SK-N-SH treated with all-trans-retinoic acid at 6 μM for 48 hours (cell line): ENCODE data around the gene KLHL29.

Experiments used
- ATAC-seq: fragments of 200-7000 bp; cut with Tn5 transposase; 3 replicates; pipeline ENCODE4 v1.9.1; 2020; ENCODE audit warnings: mild to moderate bottlenecking, moderate library complexity
- ARNTL ChIP-seq: fragments of 450-650 bp; formaldehyde crosslinking; IDR thresholded peaks from 2 replicates; pipeline ENCODE4 v1.5.0; 2020; ENCODE audit warnings: low read depth, mild to moderate bottlenecking, moderate library complexity, borderline replicate concordance
- BACH2 ChIP-seq: fragments of 250-450 bp; sonication (Bioruptor Pico); IDR thresholded peaks from 2 replicates; pipeline ENCODE4 v1.9.0; 2021; ENCODE audit warnings: mild to moderate bottlenecking, borderline replicate concordance
- CSDC2 ChIP-seq: fragments of 250-450 bp; sonication (Bioruptor Pico); IDR thresholded peaks from 2 replicates; pipeline ENCODE4 v1.5.0; 2020; ENCODE audit warnings: mild to moderate bottlenecking, moderate library complexity
- ESRRG ChIP-seq: fragments of 250-450 bp; sonication (Bioruptor Pico); IDR thresholded peaks from 2 replicates; pipeline ENCODE4 v1.6.1; 2021; ENCODE audit warnings: mild to moderate bottlenecking
- GLIS3 ChIP-seq: fragments of 250-450 bp; sonication (Bioruptor Pico); IDR thresholded peaks from 2 replicates; pipeline ENCODE4 v1.5.0; 2020; ENCODE audit warnings: mild to moderate bottlenecking, moderate library complexity
- ISL1 ChIP-seq: fragments of 250-450 bp; sonication (Bioruptor Pico); IDR thresholded peaks from 2 replicates; pipeline ENCODE4 v2.1.2; 2022; ENCODE audit warnings: mild to moderate bottlenecking, moderate library complexity
- PPARA ChIP-seq: fragments of 250-450 bp; sonication (Bioruptor Pico); IDR thresholded peaks from 2 replicates; pipeline ENCODE4 v1.5.0; 2020; ENCODE audit warnings: mild to moderate bottlenecking, borderline replicate concordance
- RARB ChIP-seq: fragments of 250-450 bp; sonication (Bioruptor Pico); IDR thresholded peaks from 2 replicates; pipeline ENCODE4 v1.8.0; 2021; ENCODE audit warnings: mild to moderate bottlenecking, moderate library complexity
- SNAI2 ChIP-seq: fragments of 250-450 bp; sonication (Bioruptor Pico); IDR thresholded peaks from 2 replicates; pipeline ENCODE4 v1.5.0; 2020; ENCODE audit warnings: mild to moderate bottlenecking, moderate library complexity
- TCF4 ChIP-seq: fragments of 250-450 bp; sonication (Bioruptor Pico); IDR thresholded peaks from 2 replicates; pipeline ENCODE4 v1.8.0; 2021; ENCODE audit warnings: mild to moderate bottlenecking, moderate library complexity, borderline replicate concordance
- TOX ChIP-seq: fragments of 250-450 bp; sonication (Bioruptor Pico); IDR thresholded peaks from 2 replicates; pipeline ENCODE4 v1.8.0; 2021; ENCODE audit warnings: mild to moderate bottlenecking, moderate library complexity, borderline replicate concordance
- TSHZ2 ChIP-seq: fragments of 250-450 bp; sonication (Bioruptor Pico); IDR thresholded peaks from 2 replicates; pipeline ENCODE4 v1.5.0; 2020; ENCODE audit warnings: mild to moderate bottlenecking, moderate library complexity
- ZC3H10 ChIP-seq: fragments of 250-450 bp; sonication (Bioruptor Pico); IDR thresholded peaks from 2 replicates; pipeline ENCODE4 v1.5.1; 2021; ENCODE audit warnings: mild to moderate bottlenecking, moderate library complexity
- ZFP3 ChIP-seq: fragments of 250-450 bp; sonication (Bioruptor Pico); IDR thresholded peaks from 2 replicates; pipeline ENCODE4 v1.5.0; 2020; ENCODE audit warnings: mild to moderate bottlenecking, moderate library complexity
- ZFP30 ChIP-seq: fragments of 450-650 bp; formaldehyde crosslinking; IDR thresholded peaks from 2 replicates; pipeline ENCODE4 v1.5.0; 2022; ENCODE audit warnings: mild to moderate bottlenecking, moderate library complexity
- ZNF565 ChIP-seq: fragments of 450-650 bp; formaldehyde crosslinking; conservative IDR thresholded peaks from 2 replicates; pipeline ENCODE4 v1.5.0; 2020; ENCODE audit warnings: low read depth, mild to moderate bottlenecking, moderate library complexity
- ZNF70 ChIP-seq: fragments of 450-650 bp; formaldehyde crosslinking; IDR thresholded peaks from 2 replicates; pipeline ENCODE4 v1.5.0; 2020; ENCODE audit warnings: mild to moderate bottlenecking, moderate library complexity
- ZNF8 ChIP-seq: fragments of 450-650 bp; formaldehyde crosslinking; IDR thresholded peaks from 2 replicates; pipeline ENCODE4 v1.5.0; 2020; ENCODE audit warnings: mild to moderate bottlenecking, moderate library complexity
- TF ChIP-seq, protein P1 (sequence below): fragments of 250-450 bp; sonication (Bioruptor Pico); IDR thresholded peaks from 2 replicates; pipeline ENCODE4 v1.8.0; 2020; ENCODE audit warnings: mild to moderate bottlenecking, moderate library complexity, borderline replicate concordance
- TF ChIP-seq, protein P2 (sequence below): fragments of 250-450 bp; sonication (Bioruptor Pico); IDR thresholded peaks from 2 replicates; pipeline ENCODE4 v1.5.1; 2020; ENCODE audit warnings: low read depth, mild to moderate bottlenecking, moderate library complexity
- TF ChIP-seq, protein P3 (sequence below): fragments of 250-450 bp; sonication (Bioruptor Pico); IDR thresholded peaks from 2 replicates; pipeline ENCODE4 v1.5.1; 2021; ENCODE audit warnings: mild to moderate bottlenecking, moderate library complexity
- TF ChIP-seq, protein P4 (sequence below): fragments of 250-450 bp; sonication (Bioruptor Pico); IDR thresholded peaks from 2 replicates; pipeline ENCODE4 v1.8.0; 2021; ENCODE audit warnings: low read depth, mild to moderate bottlenecking, moderate library complexity, borderline replicate concordance

Gene KLHL29

GRCh38 chr2:23413641-23414040, 28.7 kb downstream of the KLHL29 start:
- no peak for ATAC-seq

GRCh38 chr2:23414106-23414505, 29.1 kb downstream of the KLHL29 start:
- TF ChIP-seq ZFP30 (CRISPR knock-in tag) (no peak), ARNTL (CRISPR knock-in tag) (no peak), GLIS3 (CRISPR knock-in tag) (no peak), CSDC2 (CRISPR knock-in tag) (no peak), TSHZ2 (CRISPR knock-in tag) (no peak), ZFP3 (CRISPR knock-in tag) (no peak), SNAI2 (CRISPR knock-in tag) (no peak), TOX (no peak), BACH2 (no peak), PPARA (CRISPR knock-in tag) (no peak), RARB (no peak), ZNF565 (no peak), TCF4 (CRISPR knock-in tag) (no peak)
- TF ChIP-seq, protein P1, sequence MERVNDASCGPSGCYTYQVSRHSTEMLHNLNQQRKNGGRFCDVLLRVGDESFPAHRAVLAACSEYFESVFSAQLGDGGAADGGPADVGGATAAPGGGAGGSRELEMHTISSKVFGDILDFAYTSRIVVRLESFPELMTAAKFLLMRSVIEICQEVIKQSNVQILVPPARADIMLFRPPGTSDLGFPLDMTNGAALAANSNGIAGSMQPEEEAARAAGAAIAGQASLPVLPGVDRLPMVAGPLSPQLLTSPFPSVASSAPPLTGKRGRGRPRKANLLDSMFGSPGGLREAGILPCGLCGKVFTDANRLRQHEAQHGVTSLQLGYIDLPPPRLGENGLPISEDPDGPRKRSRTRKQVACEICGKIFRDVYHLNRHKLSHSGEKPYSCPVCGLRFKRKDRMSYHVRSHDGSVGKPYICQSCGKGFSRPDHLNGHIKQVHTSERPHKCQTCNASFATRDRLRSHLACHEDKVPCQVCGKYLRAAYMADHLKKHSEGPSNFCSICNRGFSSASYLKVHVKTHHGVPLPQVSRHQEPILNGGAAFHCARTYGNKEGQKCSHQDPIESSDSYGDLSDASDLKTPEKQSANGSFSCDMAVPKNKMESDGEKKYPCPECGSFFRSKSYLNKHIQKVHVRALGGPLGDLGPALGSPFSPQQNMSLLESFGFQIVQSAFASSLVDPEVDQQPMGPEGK (CRISPR knock-in tag) = no peak
- TF ChIP-seq, protein P2, sequence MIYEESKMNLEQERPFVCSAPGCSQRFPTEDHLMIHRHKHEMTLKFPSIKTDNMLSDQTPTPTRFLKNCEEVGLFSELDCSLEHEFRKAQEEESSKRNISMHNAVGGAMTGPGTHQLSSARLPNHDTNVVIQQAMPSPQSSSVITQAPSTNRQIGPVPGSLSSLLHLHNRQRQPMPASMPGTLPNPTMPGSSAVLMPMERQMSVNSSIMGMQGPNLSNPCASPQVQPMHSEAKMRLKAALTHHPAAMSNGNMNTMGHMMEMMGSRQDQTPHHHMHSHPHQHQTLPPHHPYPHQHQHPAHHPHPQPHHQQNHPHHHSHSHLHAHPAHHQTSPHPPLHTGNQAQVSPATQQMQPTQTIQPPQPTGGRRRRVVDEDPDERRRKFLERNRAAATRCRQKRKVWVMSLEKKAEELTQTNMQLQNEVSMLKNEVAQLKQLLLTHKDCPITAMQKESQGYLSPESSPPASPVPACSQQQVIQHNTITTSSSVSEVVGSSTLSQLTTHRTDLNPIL (CRISPR knock-in tag) = no peak
- TF ChIP-seq, protein P3, sequence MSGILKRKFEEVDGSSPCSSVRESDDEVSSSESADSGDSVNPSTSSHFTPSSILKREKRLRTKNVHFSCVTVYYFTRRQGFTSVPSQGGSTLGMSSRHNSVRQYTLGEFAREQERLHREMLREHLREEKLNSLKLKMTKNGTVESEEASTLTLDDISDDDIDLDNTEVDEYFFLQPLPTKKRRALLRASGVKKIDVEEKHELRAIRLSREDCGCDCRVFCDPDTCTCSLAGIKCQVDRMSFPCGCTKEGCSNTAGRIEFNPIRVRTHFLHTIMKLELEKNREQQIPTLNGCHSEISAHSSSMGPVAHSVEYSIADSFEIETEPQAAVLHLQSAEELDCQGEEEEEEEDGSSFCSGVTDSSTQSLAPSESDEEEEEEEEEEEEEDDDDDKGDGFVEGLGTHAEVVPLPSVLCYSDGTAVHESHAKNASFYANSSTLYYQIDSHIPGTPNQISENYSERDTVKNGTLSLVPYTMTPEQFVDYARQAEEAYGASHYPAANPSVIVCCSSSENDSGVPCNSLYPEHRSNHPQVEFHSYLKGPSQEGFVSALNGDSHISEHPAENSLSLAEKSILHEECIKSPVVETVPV (CRISPR knock-in tag) = no peak
- TF ChIP-seq, all 23 proteins: peak for 0
- ATAC-seq = no peak

More at GRCh38 chr2:23413641-23414040, 28.7 kb downstream of the KLHL29 start:
- TF ChIP-seq ZNF565 = no peak
- no peak for TF ChIP-seq ARNTL (CRISPR knock-in tag)
- TF ChIP-seq ZC3H10 (CRISPR knock-in tag) = no peak
- TF ChIP-seq, protein P4, sequence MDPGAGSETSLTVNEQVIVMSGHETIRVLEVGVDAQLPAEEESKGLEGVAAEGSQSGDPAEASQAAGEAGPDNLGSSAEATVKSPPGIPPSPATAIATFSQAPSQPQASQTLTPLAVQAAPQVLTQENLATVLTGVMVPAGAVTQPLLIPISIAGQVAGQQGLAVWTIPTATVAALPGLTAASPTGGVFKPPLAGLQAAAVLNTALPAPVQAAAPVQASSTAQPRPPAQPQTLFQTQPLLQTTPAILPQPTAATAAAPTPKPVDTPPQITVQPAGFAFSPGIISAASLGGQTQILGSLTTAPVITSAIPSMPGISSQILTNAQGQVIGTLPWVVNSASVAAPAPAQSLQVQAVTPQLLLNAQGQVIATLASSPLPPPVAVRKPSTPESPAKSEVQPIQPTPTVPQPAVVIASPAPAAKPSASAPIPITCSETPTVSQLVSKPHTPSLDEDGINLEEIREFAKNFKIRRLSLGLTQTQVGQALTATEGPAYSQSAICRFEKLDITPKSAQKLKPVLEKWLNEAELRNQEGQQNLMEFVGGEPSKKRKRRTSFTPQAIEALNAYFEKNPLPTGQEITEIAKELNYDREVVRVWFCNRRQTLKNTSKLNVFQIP (CRISPR knock-in tag) = no peak
- TF ChIP-seq ZNF8 (CRISPR knock-in tag) = no peak
- no peak for TF ChIP-seq ZFP3 (CRISPR knock-in tag)
- TF ChIP-seq ESRRG (CRISPR knock-in tag) = no peak
- no peak for TF ChIP-seq PPARA (CRISPR knock-in tag)
- TF ChIP-seq ISL1 (CRISPR knock-in tag) = no peak
- TF ChIP-seq, protein P3 (CRISPR knock-in tag) = no peak
- no peak for TF ChIP-seq ZNF70 (CRISPR knock-in tag)
- no peak for TF ChIP-seq ZFP30 (CRISPR knock-in tag)
- no peak for TF ChIP-seq GLIS3 (CRISPR knock-in tag)
